SK-N-SH (cell line): ENCODE measurements around the gene ERLEC1. TPM values are rescaled to one million over a fixed set of nuclear protein-coding genes. Genes with fewer than 3 reads are reported as not detected.

ENCODE experiments used
- CTCF ChIA-PET: fragments of 300-600, 350-600 bp; formaldehyde crosslinking; extraction: SDS; loops from one replicate; lab custom pipeline; 2021; lab: Yijun Ruan, JAX
- POLR2A ChIA-PET: fragments of 350-600 bp; sonication (Branson Sonifier 250); formaldehyde crosslinking; extraction: SDS; loops from one replicate; lab custom pipeline; 2020; ENCODE audit warnings: antibody characterized with exemption, inconsistent platforms; lab: Yijun Ruan, JAX
- DNase-seq: peaks from one replicate; pipeline ENCODE4 v3.0.0; 2012
- H2AFZ ChIP-seq: fragments of 200-600 bp; sonication (generic); 2 replicates; pipeline ENCODE4 v1.8.1; 2016; ENCODE audit warnings: antibody characterized with exemption, mild to moderate bottlenecking, low read depth
- H3F3A ChIP-seq: fragments of 200-600 bp; sonication (generic); replicated peaks from 2 replicates; pipeline ENCODE3; 2016; ENCODE audit warnings: antibody characterized with exemption, mild to moderate bottlenecking; ENCODE audit not compliant: insufficient read depth
- H3K27ac ChIP-seq, 2 experiments: fragments of 200-500 bp in 1 of 2; fragments of 200-600 bp in 1 of 2; sonication (Bioruptor generic) in 1 of 2; sonication (generic), shearing (Covaris generic) in 1 of 2; 2 replicates each; pipeline versions ENCODE4 v1.5.1 to v1.6.1; 2014 to 2016; ENCODE audit warnings: low read depth in 2 of 2, inconsistent platforms in 1 of 2, low read length in 1 of 2, mild to moderate bottlenecking in 1 of 2, mixed read lengths in 1 of 2
- H3K27me3 ChIP-seq: fragments of 200-600 bp; sonication (generic), shearing (Covaris generic); 2 replicates; pipeline ENCODE4 v1.6.1; 2016; ENCODE audit warnings: mixed run types; ENCODE audit not compliant: insufficient read depth
- H3K36me3 ChIP-seq, 2 experiments: fragments of 200-500 bp in 1 of 2; fragments of 200-600 bp in 1 of 2; sonication (Bioruptor generic) in 1 of 2; sonication (generic) in 1 of 2; replicated peaks in 1 of 2; 2 replicates each; pipeline versions ENCODE3 to v1.5.1; 2014 to 2016; ENCODE audit warnings: low read length in 1 of 2, mild to moderate bottlenecking in 1 of 2; ENCODE audit not compliant: insufficient read depth in 2 of 2, control insufficient read depth in 1 of 2
- H3K4me1 ChIP-seq, 2 experiments: fragments of 200-500 bp in 1 of 2; fragments of 200-600 bp in 1 of 2; sonication (Bioruptor generic) in 1 of 2; sonication (generic), shearing (Covaris generic) in 1 of 2; 2 replicates each; pipeline versions ENCODE4 v1.5.1 to v1.6.1; 2014 to 2016; ENCODE audit warnings: low read depth in 1 of 2, low read length in 1 of 2, mixed run types in 1 of 2; ENCODE audit not compliant: insufficient read depth in 2 of 2, control insufficient read depth in 1 of 2
- H3K4me2 ChIP-seq: fragments of 200-600 bp; sonication (generic), shearing (Covaris generic); 2 replicates; pipeline ENCODE4 v1.6.1; 2017; ENCODE audit warnings: mixed run types
- H3K4me3 ChIP-seq, 2 experiments: fragments of 200-500 bp in 1 of 2; fragments of 200-600 bp in 1 of 2; sonication (Bioruptor generic) in 1 of 2; sonication (generic), shearing (Covaris generic) in 1 of 2; 2 replicates each; pipeline versions ENCODE4 v1.5.1 to v1.8.1; 2014 to 2016; ENCODE audit warnings: low read depth in 2 of 2, inconsistent platforms in 1 of 2, low read length in 1 of 2, mild to moderate bottlenecking in 1 of 2, mixed read lengths in 1 of 2, moderate library complexity in 1 of 2
- H3K79me2 ChIP-seq: fragments of 200-600 bp; sonication (generic); 2 replicates; pipeline ENCODE4 v1.8.1; 2017; ENCODE audit warnings: mild to moderate bottlenecking; ENCODE audit not compliant: insufficient read depth
- H3K9ac ChIP-seq: fragments of 200-600 bp; sonication (generic); 2 replicates; pipeline ENCODE4 v1.6.1; 2017; ENCODE audit warnings: mixed run types
- H3K9me2 ChIP-seq: fragments of 200-600 bp; sonication (generic); 2 replicates; pipeline ENCODE4 v1.6.1; 2017; ENCODE audit warnings: mixed run types
- H3K9me3 ChIP-seq: fragments of 200-600 bp; sonication (generic); 2 replicates; pipeline ENCODE4 v1.6.1; 2017; ENCODE audit warnings: mixed run types, mild to moderate bottlenecking, moderate library complexity
- H4K20me1 ChIP-seq: fragments of 200-600 bp; sonication (generic); 2 replicates; pipeline ENCODE4 v1.6.1; 2017; ENCODE audit warnings: mild to moderate bottlenecking, mixed run types; ENCODE audit not compliant: insufficient read depth
- CHD2 ChIP-seq: fragments of 150-350 bp; IDR thresholded peaks from 2 replicates; pipeline ENCODE4 v1.6.1; 2018; ENCODE audit warnings: low read length; ENCODE audit not compliant: partially characterized antibody
- ELF1 ChIP-seq: IDR thresholded peaks from 2 replicates; pipeline ENCODE4 v1.4.0; 2012
- EP300 ChIP-seq, 2 experiments: IDR thresholded peaks; 2 replicates each; pipeline versions ENCODE4 v1.4.0 to v1.6.1; 2012; ENCODE audit warnings: borderline replicate concordance in 1 of 2, low read depth in 1 of 2, low read length in 1 of 2
- FOSL2 ChIP-seq: IDR thresholded peaks from 2 replicates; pipeline ENCODE4 v1.4.0; 2012; ENCODE audit warnings: low read depth, mild to moderate bottlenecking, moderate library complexity, borderline replicate concordance
- GATA2 ChIP-seq: sonication (generic); formaldehyde crosslinking; IDR thresholded peaks from 2 replicates; pipeline ENCODE4 v1.5.0; 2020; ENCODE audit warnings: mild to moderate bottlenecking, missing genetic modification reagents
- IRF3 ChIP-seq: fragments of 150-350 bp; IDR thresholded peaks from 2 replicates; pipeline ENCODE4 v1.6.1; 2016; ENCODE audit warnings: mild to moderate bottlenecking, low read depth, low read length
- JUND ChIP-seq: IDR thresholded peaks from 2 replicates; pipeline ENCODE4 v1.4.0; 2012
- NFIC ChIP-seq: IDR thresholded peaks from 2 replicates; pipeline ENCODE4 v1.4.0; 2012; ENCODE audit warnings: borderline replicate concordance
- NRF1 ChIP-seq: IDR thresholded peaks from 2 replicates; pipeline ENCODE4 v1.6.1; 2012; ENCODE audit warnings: low read depth, mild to moderate bottlenecking, low read length
- PBX3 ChIP-seq: IDR thresholded peaks from 2 replicates; pipeline ENCODE4; 2012
- RCOR1 ChIP-seq: fragments of 150-350 bp; IDR thresholded peaks from 2 replicates; pipeline ENCODE4 v1.6.1; 2017; ENCODE audit warnings: antibody characterized with exemption, low read length
- REST ChIP-seq: IDR thresholded peaks from 2 replicates; pipeline ENCODE4 v1.6.1; 2012; ENCODE audit warnings: mild to moderate bottlenecking, low read depth, low read length, moderate library complexity
- RFX5 ChIP-seq: IDR thresholded peaks from 2 replicates; pipeline ENCODE4 v1.6.1; 2012; ENCODE audit warnings: mild to moderate bottlenecking, improper control_type of control experiment, low read length
- RXRA ChIP-seq: IDR thresholded peaks from 2 replicates; pipeline ENCODE4 v1.4.0; 2012; ENCODE audit warnings: low read depth, mild to moderate bottlenecking, borderline replicate concordance
- TAF1 ChIP-seq: IDR thresholded peaks from 2 replicates; pipeline ENCODE4 v1.6.1; 2012; ENCODE audit warnings: low read depth, mild to moderate bottlenecking, low read length, moderate library complexity, borderline replicate concordance
- TCF12 ChIP-seq: IDR thresholded peaks from 2 replicates; pipeline ENCODE4 v1.4.0; 2012
- WGBS: methylation state at CpG from one replicate; pipeline ENCODE4 v1.1.6; 2017; ENCODE audit warnings: low lambda C conversion rate; 5-methylcytosine and 5-hydroxymethylcytosine counted together
- polyA plus RNA-seq, 3 experiments: library from polyadenylated mRNA; depleted of rRNA; stranded (reverse); fragments of >200 nt; gene quantifications; 2 replicates each; pipeline ENCODE4 v1.2.3, GENCODE V29; 2012

Gene ERLEC1
- polyA plus RNA-seq, 1 of the 3 experiments (the other 2 are of a cell fraction), result 61.7 TPM

GRCh38 chr2:53819634-53820033 lies 32.8 kb downstream of the ERLEC1 start:
- Histone ChIP-seq H3K36me3 (peaks cover 40 to 49% of the 10 kb centered on the region in 2 experiments), H3K9ac (no peak overlapping the region), H4K20me1 (no peaks in the 10 kb centered on the region), H3K4me3 (no peak overlapping the region), H3K27me3 (no peaks in the 10 kb centered on the region), H3K4me2 (no peak overlapping the region), H3F3A (no peaks in the 10 kb centered on the region), H3K9me3 (no peaks in the 10 kb centered on the region), H2AFZ (no peak overlapping the region), H3K27ac (no peak overlapping the region), H3K9me2 (no peaks in the 10 kb centered on the region), H3K79me2 (no peaks in the 10 kb centered on the region), H3K4me1 (no peaks in the 10 kb centered on the region)
- DNase-seq, result no peak
- ChIA-PET CTCF (interaction anchor here (0.6 to 1.7 kb wide), 2 partner anchors 23 to 885 kb away, joined by 3 read pairs; no protein-coding TSS in a partner anchor), POLR2A (interaction anchor here (0.5 to 0.6 kb wide), 2 partner anchors 23 to 885 kb away, joined by 3 read pairs; no protein-coding TSS in a partner anchor)
- WGBS, result 84% methylated on average over 4 of the region's 4 CpGs
- TF ChIP-seq REST, result no peak
- TF ChIP-seq FOSL2, result no peak
- no peak for TF ChIP-seq NFIC
- no peak for TF ChIP-seq TAF1
- TF ChIP-seq CHD2, result no peak
- no peak for TF ChIP-seq RXRA
- TF ChIP-seq ELF1, result no peak
- no peak for TF ChIP-seq RCOR1
- no peak for TF ChIP-seq GATA2
- no peak for TF ChIP-seq PBX3

- H3K9me2 ChIP-seq, result no peaks in the 10 kb centered on the region
- 93% methylated on average over 9 of the region's 9 CpGs for WGBS
- no peak overlapping the region for H3K4me2 ChIP-seq
- no peaks in the 10 kb centered on the region for H3K27me3 ChIP-seq
- TF ChIP-seq RCOR1 (no peak), TCF12 (no peak), IRF3 (no peak), ELF1 (no peak), JUND (no peak), REST (no peak), EP300 (IDR thresholded peaks at IDR 0.05; ENCODE audit: borderline replicate concordance in 1 of 2, low read depth in 1 of 2, low read length in 1 of 2) (no peak), RFX5 (no peak), FOSL2 (no peak), PBX3 (no peak), NRF1 (no peak)
- no peaks in the 10 kb centered on the region for H3K79me2 ChIP-seq
- no peaks in the 10 kb centered on the region for H3K9me3 ChIP-seq
- peaks cover 36 to 46% of the 10 kb centered on the region in 2 experiments for H3K36me3 ChIP-seq
- H3F3A ChIP-seq, result no peaks in the 10 kb centered on the region
- ChIA-PET POLR2A (no interaction called here), CTCF (interaction anchor here (1.7 kb wide), 1 partner anchor 24 kb away, joined by 3 read pairs; no protein-coding TSS in a partner anchor)
- DNase-seq, result no peak
- no peaks in the 10 kb centered on the region for H4K20me1 ChIP-seq
- H3K9ac ChIP-seq, result no peak overlapping the region
- H2AFZ ChIP-seq, result no peak overlapping the region
- no peak overlapping the region for H3K4me3 ChIP-seq
- no peak overlapping the region for H3K27ac ChIP-seq
- H3K4me1 ChIP-seq, result no peaks in the 10 kb centered on the region
Measured at GRCh38 chr2:53820048-53820447, 33.2 kb downstream of the ERLEC1 start.
